AG09319 (cell line): Measurements from ENCODE around the gene DEFB126.
"Not testable (repeated sequence)": the region's sequence is repeated elsewhere in the genome, so short reads cannot be mapped to it uniquely, and the experiment has no call there.

Experiments
- DNase-seq: peaks from one replicate; pipeline ENCODE4 v3.0.0-alpha.2; 2010; ENCODE audit warnings: low read depth; ENCODE audit errors: extremely low read depth
- CTCF ChIP-seq: IDR thresholded peaks from 2 replicates; pipeline ENCODE4 v1.5.1; 2011; ENCODE audit warnings: low read depth, mild to moderate bottlenecking, inconsistent platforms, low read length, moderate library complexity

DEFB126 gene

GRCh38 chr20:142290-142689 is at the start of gene DEFB126:
Gene DEFB126 (plus strand): TSS chr20:142590. CDS start chr20:142629, 39 bp downstream.
- no peak for TF ChIP-seq CTCF
- DNase-seq = no peak

GRCh38 chr20:93641-94040 is 48.7 kb upstream of the DEFB126 start:
- DNase-seq = no peak
- no peak for TF ChIP-seq CTCF

- no peak for TF ChIP-seq CTCF
- no peak for DNase-seq
These were observed 47.2 kb upstream of the DEFB126 start for GRCh38 chr20:95215-95614.

GRCh38 chr20:97691-98090 is 44.7 kb upstream of the DEFB126 start:
- DNase-seq = not testable (repeated sequence)

GRCh38 chr20:101975-102374 is 40.4 kb upstream of the DEFB126 start:
- DNase-seq = no peak
- TF ChIP-seq CTCF = no peak

- no peak for TF ChIP-seq CTCF
- DNase-seq = no peak
These were observed 38.9 kb upstream of the DEFB126 start for GRCh38 chr20:103456-103855.

- no peak for TF ChIP-seq CTCF
These were observed 30.0 kb upstream of the DEFB126 start for GRCh38 chr20:112396-112795.

GRCh38 chr20:117518-117917 is 24.9 kb upstream of the DEFB126 start:
- TF ChIP-seq CTCF = no peak
- no peak for DNase-seq

More at GRCh38 chr20:112396-112795, 30.0 kb upstream of the DEFB126 start:
- no peak for DNase-seq

- not testable (repeated sequence) for DNase-seq
These were observed 12.5 kb upstream of the DEFB126 start for GRCh38 chr20:129786-130323.
